ENCODE results near the gene DENND1A.

Gene DENND1A

DNA sequence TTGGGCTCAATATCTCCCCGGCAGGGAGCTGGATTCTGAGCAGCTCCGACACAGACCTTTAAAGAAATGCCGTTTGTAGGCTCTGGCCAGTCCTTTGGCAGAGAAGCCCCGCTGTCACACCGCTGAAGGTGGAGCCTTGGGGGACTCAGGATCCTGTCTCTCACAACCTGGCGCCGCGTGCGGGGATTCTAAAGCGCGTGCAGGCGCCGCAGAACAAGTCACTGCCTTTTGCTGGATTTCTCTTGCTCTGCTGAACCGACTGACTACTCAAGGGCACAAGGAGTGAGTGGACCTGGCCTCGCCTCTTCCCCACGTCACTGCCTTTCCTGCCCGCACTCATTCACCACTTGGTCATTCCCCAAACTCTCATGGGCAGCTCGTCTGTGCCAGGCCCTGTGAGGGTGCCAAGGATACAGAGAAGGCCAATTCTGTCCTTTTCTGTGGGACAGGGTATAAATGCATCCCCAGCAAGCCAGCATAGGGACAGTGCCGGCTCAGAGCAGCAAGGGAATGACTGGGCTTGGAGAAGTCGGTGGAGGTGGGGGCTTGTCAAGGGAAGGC, 504.6 kb downstream of the DENND1A start:
- H3K4me3 ChIP-seq (ENCODE audit: low read length): no peak overlapping the region
- no peak for DNase-seq (ENCODE audit: low read depth)
- TF ChIP-seq, protein P1, sequence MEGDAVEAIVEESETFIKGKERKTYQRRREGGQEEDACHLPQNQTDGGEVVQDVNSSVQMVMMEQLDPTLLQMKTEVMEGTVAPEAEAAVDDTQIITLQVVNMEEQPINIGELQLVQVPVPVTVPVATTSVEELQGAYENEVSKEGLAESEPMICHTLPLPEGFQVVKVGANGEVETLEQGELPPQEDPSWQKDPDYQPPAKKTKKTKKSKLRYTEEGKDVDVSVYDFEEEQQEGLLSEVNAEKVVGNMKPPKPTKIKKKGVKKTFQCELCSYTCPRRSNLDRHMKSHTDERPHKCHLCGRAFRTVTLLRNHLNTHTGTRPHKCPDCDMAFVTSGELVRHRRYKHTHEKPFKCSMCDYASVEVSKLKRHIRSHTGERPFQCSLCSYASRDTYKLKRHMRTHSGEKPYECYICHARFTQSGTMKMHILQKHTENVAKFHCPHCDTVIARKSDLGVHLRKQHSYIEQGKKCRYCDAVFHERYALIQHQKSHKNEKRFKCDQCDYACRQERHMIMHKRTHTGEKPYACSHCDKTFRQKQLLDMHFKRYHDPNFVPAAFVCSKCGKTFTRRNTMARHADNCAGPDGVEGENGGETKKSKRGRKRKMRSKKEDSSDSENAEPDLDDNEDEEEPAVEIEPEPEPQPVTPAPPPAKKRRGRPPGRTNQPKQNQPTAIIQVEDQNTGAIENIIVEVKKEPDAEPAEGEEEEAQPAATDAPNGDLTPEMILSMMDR (conservative IDR thresholded peaks at IDR 0.05; ENCODE audit: low read depth, low read length): no peak

DNA sequence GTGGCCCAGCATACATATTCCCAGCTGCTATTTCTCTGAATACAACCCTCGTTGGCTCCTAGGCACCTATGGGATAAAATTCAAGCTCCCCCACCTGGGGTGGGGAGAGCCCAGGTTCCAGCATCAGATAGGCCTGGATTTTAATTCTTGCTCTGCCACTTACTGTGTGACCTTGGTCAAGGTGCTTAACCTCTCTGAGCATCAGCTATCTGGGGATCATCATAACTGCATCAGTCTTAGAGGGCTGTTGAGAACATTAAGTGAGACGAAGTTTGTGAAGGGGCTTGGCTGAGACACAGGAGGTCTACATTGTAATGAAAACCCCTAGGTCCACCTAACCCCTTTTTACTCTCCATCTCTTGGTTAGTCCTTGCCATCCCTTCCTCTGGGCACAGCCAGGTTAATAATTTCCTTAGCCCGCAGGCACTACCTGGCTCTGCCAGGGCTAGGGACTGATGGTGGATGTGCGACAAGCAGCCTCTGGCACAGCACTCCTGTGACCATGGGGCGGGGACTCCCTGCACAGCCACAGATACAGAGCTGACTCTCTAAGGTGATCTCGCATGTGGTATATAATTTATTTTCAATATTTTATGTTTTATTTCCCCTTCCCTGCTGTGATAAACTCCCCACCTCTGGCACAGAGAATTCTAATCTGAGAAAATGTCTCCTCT, 505.2 kb downstream of the DENND1A start:
- no peak for DNase-seq (ENCODE audit: low read depth)
- TF ChIP-seq, protein P1 (conservative IDR thresholded peaks at IDR 0.05; ENCODE audit: low read depth, low read length): no peak
- H3K4me3 ChIP-seq (ENCODE audit: low read length): no peak overlapping the region

DNA sequence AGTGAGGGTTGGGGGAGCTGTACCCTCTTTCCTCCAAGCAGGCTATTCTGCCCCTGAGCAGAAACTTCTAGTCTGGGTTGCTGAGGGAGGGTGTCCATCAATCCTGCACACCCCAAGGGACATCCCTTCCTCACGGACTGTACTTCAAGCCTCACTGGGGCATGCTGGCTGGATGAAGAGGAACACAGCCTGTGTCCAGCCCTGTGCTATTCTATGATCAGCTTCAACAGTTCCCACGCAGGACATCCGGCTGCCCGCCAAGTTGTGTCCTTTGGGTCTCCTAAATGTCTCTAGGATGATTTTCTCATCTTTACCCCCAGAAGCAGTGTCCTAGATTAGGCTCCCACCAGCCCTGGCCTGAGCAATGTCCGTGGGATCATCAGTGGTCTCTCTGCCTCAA, 505.8 kb downstream of the DENND1A start:
- DNase-seq (ENCODE audit: low read depth): no peak
- no peak overlapping the region for H3K4me3 ChIP-seq (ENCODE audit: low read length)
- TF ChIP-seq, protein P1 (conservative IDR thresholded peaks at IDR 0.05; ENCODE audit: low read depth, low read length): no peak

DNA sequence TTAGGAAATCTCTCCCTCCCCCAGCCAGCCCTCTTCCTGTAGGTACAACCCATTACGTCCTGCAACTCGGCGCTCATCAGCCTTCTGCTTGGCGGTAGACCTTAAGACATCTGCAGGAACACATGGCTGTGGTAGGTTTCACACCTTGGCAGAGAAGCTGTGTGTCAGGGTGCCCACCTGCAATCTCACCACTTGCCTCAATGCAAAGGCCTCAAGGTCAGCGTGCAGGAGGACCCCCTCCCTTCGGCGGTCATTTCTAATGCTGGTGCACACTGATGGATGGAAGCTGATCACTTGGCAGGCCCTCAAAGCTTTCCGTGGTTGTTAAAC, 506.6 kb downstream of the DENND1A start:
- TF ChIP-seq, protein P1 (conservative IDR thresholded peaks at IDR 0.05; ENCODE audit: low read depth, low read length): no peak
- no peak overlapping the region for H3K4me3 ChIP-seq (ENCODE audit: low read length)
- DNase-seq (ENCODE audit: low read depth): no peak

DNA sequence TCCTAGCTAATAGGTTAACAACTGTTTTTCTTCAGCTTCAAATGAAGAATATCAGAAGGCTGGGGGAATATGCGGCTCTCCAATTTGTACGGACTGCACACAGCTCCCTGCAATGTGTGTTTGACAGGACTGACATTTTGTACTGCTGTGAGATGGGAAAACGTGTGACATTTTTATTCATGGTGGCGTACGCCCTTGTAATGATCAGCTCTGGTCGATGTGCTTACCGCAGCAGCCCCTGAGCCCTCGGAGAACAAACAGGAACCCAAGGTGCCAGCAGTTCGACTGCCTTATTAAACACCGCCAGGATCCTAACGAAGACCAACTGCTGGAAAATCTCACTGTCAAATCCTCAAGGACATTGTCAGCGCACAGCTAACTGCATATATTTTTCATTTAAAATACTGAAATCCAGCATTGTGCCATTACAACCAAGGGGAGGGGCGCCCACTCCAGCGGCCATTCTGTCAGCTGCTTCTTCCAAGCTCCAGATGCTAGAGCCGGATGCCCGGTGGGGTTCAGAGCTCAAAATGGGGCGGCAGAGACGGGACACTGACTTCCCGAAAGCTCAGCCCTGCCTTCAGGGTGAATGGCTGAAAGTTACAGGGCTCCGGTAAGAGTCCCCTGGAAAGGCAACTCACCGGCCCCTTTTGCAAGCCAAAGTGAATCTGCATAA, 507.2 kb downstream of the DENND1A start:
- TF ChIP-seq, protein P1 (conservative IDR thresholded peaks at IDR 0.05; ENCODE audit: low read depth, low read length): no peak
- no peak overlapping the region for H3K4me3 ChIP-seq (ENCODE audit: low read length)

DNA sequence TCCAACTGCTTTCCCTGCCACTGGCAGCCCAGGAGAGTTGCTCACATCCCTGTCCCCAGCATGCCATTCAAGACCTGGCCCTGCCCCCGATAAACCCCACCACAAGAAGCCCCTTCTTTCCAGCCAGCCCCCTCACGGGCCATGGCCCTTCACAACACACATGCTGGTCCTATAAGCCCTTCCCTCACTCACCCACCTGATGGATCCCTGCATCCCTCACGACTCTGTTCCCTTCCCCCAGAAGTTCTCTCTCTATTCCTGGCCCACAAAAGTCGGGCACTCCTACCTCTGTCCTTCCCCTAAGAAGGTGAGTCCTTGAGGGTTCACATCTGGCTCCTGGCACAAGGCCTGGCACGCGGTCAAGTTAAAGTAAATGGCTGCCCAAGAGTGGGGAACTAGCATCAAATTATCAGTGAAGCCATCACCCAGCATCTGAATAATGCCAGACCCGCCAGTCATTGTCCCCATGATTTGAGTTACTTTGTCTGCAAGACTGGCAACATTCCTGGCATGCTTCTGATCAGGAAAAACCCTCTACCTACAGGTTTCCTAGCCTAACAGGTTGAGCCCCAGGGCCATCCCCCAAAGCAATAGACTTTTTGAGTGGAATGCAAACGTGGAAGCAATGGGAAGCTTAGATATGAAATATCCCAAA, 508.0 kb downstream of the DENND1A start:
- TF ChIP-seq, protein P1 (conservative IDR thresholded peaks at IDR 0.05; ENCODE audit: low read depth, low read length): no peak
- H3K4me3 ChIP-seq (ENCODE audit: low read length): no peak overlapping the region
- DNase-seq (ENCODE audit: low read depth): no peak

More for the DNA sequence above, 507.2 kb downstream of the DENND1A start:
- DNase-seq (ENCODE audit: low read depth): no peak

Measured in retinal pigment epithelial cell (primary cell).